Skeletal muscle tissue (tissue), 4 donors: ENCODE results near the gene SLC19A1. TPM values are rescaled to one million over a fixed set of nuclear protein-coding genes. Genes with fewer than 3 reads are reported as not detected.

Experiments used
- H3K27ac ChIP-seq: one replicate; pipeline ENCODE4 v1.7.0; 2013; ENCODE audit warnings: mild to moderate bottlenecking, low read depth, low read length, inconsistent platforms
- H3K27me3 ChIP-seq, 3 donors: one replicate each; pipeline ENCODE4 v1.7.0; 2013; ENCODE audit warnings: low read length in 3 of 3; ENCODE audit not compliant: control insufficient read depth in 3 of 3, insufficient read depth in 3 of 3
- H3K36me3 ChIP-seq, 3 donors: one replicate each; pipeline ENCODE4 v1.7.0; 2013; ENCODE audit warnings: low read length in 3 of 3; ENCODE audit not compliant: control insufficient read depth in 3 of 3, insufficient read depth in 3 of 3
- H3K4me1 ChIP-seq, 3 donors: one replicate each; pipeline ENCODE4 v1.7.0; 2013; ENCODE audit warnings: low read length in 3 of 3, mild to moderate bottlenecking in 3 of 3; ENCODE audit not compliant: control insufficient read depth in 3 of 3, insufficient read depth in 3 of 3
- H3K4me3 ChIP-seq, 3 donors: one replicate each; pipeline ENCODE4 v1.7.0; 2013; ENCODE audit warnings: low read length in 3 of 3
- H3K9ac ChIP-seq, 3 donors: one replicate each; pipeline ENCODE4 v1.7.0; 2013; ENCODE audit warnings: low read length in 3 of 3, mild to moderate bottlenecking in 3 of 3, moderate library complexity in 2 of 3, low read depth in 1 of 3
- H3K9me3 ChIP-seq, 3 donors: one replicate each; pipeline ENCODE4 v1.7.0; 2013; ENCODE audit warnings: low read length in 3 of 3; ENCODE audit not compliant: control insufficient read depth in 3 of 3
- total RNA-seq: library from RNA; depleted of rRNA; stranded (reverse); fragments of >200 nt; gene quantifications from one replicate; pipeline ENCODE4 v1.2.3, GENCODE V29; 2014
- donor health status: Osteomylitis.

Gene SLC19A1
- total RNA-seq, 1 donor from 2014 or later = 4.7 TPM

DNA sequence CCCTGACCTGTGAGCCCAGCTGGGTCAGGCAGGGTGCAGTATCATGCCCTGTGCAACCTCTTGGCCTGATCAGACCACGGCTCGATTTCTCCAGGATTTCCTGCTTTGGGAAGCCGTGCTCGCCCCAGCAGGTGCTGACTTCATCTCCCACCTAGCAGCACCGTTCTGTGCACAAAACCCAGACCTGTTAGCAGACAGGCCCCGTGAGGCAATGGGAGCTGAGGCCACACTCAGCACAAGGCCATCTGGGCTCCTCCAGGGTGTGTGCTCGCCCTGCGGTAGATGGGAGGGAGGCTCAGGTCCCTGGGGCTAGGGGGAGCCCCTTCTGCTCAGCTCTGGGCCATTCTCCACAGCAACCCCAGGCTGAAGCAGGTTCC is 29.6 kb downstream of the SLC19A1 start:
- Histone ChIP-seq H3K4me1 (no peaks in the 10 kb centered on the region), H3K4me3 (no peak overlapping the region), H3K27ac (no peak overlapping the region), H3K9ac (no peak overlapping the region), H3K27me3 (no peaks in the 10 kb centered on the region), H3K9me3 (no peaks in the 10 kb centered on the region), H3K36me3 (peaks cover 0 to 3% (median 0%) of the 10 kb centered on the region in 3 donors)

DNA sequence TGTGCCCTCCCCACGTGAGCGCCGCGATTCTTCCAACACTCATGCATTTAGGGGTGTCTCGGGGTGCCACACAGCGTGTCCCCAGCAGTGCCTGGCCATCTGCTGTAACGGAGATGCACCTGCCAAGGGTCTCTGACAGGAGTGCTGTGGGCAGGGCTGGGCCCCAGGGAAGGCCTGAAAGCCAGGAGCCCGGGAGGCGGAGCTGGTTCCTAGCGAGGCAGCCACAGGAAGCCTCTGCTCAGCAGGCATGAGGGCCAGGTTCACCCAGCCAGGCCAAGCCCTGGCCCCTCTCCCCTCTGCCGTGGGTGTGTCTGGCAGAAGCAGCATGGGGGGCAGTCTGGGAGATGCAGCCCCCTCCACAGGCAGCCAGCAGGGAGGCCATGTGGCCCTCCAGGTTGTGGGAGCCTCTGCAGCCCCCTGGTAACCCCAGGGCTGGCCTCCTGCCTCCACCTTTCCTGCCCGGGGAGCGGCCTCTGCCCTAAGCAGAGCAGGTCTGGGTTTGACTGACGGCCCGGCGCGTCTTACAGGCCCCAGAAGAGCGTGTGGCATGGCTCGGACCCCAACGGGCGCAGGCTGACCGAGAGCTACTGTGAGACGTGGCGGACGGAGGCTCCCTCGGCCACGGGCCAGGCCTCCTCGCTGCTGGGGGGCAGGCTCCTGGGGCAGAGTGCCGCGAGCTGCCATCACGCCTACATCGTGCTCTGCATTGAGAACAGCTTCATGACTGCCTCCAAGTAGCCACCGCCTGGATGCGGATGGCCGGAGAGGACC is 30.4 kb downstream of the SLC19A1 start:
- H3K9ac ChIP-seq = no peak overlapping the region
- no peaks in the 10 kb centered on the region for H3K27me3 ChIP-seq
- H3K36me3 ChIP-seq = peaks cover 0 to 3% (median 0%) of the 10 kb centered on the region in 3 donors
- no peak overlapping the region for H3K27ac ChIP-seq
- H3K9me3 ChIP-seq = no peaks in the 10 kb centered on the region
- H3K4me3 ChIP-seq = no peak overlapping the region
- H3K4me1 ChIP-seq = no peaks in the 10 kb centered on the region

DNA sequence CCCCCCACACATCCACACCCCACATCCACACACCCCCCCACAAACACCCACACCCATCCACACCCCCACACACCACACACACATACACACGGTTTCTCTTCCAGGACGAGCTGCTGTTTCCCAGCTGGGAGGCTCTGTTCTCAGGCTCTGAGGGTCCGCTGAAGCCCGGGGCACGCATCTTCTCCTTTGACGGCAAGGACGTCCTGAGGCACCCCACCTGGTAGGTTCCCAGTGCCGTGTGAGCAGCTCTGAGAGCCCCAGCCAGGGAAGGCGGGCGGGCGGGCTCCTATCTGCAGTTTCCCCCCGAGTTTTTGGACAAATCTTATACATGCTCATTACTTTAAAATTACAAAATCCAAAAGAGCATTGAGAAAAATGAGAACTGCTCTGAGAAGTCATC is 31.2 kb downstream of the SLC19A1 start:
- no peak overlapping the region for H3K9ac ChIP-seq
- no peak overlapping the region for H3K27ac ChIP-seq
- H3K4me1 ChIP-seq = no peaks in the 10 kb centered on the region
- H3K9me3 ChIP-seq = no peaks in the 10 kb centered on the region
- peaks cover 0 to 3% (median 0%) of the 10 kb centered on the region in 3 donors for H3K36me3 ChIP-seq
- no peaks in the 10 kb centered on the region for H3K27me3 ChIP-seq
- H3K4me3 ChIP-seq = no peak overlapping the region

DNA sequence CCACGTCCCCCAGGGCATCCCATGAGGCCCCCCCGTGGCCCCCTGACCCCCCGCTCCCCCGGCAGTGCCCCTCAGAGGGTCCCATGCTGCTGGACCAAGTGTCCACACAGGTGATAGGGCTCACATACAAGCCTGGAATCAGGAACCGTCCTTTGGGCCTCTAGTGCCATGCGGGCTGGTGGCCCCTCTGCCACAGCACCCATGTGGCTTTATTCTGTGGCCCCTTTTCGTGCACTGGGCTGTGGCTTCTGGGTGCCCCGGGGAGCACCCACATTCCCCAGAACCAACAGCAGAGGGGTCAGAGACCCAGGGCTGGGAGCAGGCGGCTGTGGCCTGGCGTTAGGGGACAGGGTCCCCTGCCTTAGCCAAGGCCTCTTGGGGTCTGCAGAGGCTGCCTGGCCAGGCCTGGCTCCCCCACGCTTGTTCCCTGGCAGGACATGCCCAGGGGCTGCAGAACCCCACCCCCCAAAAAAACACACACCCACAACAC is 31.7 kb downstream of the SLC19A1 start:
- Histone ChIP-seq H3K27ac (no peak overlapping the region), H3K4me3 (no peak overlapping the region), H3K27me3 (no peaks in the 10 kb centered on the region), H3K9me3 (no peaks in the 10 kb centered on the region), H3K4me1 (no peaks in the 10 kb centered on the region), H3K9ac (no peak overlapping the region), H3K36me3 (peaks cover 0 to 3% (median 0%) of the 10 kb centered on the region in 3 donors)

DNA sequence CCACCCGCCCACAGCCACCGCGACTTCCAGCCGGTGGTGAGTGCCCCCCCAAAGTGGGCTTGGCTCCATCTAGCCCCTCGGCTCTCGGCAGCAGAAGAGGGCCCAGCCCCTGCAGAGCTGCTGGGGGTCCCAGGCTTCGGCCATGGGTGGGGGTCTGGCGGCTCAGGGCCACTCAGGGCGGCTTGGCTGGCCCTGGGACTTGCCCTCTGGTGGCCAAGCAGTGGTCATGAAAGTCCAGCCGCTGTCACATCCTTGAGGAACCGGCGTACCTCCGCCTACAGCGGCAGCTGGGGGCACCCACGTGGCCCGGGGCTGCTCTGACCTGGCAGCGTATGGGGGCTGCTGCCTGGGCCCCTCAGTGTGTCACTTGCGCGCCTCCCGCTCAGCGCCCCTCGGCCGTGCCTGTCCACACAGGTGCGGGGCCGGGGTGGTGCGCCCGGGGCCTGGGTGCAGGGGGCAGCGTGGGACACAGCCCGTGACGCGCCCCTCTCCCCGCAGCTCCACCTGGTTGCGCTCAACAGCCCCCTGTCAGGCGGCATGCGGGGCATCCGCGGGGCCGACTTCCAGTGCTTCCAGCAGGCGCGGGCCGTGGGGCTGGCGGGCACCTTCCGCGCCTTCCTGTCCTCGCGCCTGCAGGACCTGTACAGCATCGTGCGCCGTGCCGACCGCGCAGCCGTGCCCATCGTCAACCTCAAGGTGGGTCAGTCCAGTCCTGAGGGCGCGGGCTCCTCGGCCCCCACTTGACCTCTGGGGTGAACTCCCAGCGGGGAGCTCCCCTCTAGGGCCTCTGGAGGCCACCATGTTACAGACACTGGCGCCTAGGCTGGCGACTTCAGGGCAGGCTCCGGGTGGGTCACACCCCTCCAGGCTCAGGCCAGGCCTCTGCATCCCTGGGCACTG is 32.4 kb downstream of the SLC19A1 start:
- Histone ChIP-seq H3K9me3 (no peaks in the 10 kb centered on the region), H3K4me3 (no peak overlapping the region), H3K4me1 (no peaks in the 10 kb centered on the region), H3K9ac (no peak overlapping the region), H3K27ac (no peak overlapping the region), H3K36me3 (peaks cover 0 to 3% (median 0%) of the 10 kb centered on the region in 3 donors), H3K27me3 (no peaks in the 10 kb centered on the region)

DNA sequence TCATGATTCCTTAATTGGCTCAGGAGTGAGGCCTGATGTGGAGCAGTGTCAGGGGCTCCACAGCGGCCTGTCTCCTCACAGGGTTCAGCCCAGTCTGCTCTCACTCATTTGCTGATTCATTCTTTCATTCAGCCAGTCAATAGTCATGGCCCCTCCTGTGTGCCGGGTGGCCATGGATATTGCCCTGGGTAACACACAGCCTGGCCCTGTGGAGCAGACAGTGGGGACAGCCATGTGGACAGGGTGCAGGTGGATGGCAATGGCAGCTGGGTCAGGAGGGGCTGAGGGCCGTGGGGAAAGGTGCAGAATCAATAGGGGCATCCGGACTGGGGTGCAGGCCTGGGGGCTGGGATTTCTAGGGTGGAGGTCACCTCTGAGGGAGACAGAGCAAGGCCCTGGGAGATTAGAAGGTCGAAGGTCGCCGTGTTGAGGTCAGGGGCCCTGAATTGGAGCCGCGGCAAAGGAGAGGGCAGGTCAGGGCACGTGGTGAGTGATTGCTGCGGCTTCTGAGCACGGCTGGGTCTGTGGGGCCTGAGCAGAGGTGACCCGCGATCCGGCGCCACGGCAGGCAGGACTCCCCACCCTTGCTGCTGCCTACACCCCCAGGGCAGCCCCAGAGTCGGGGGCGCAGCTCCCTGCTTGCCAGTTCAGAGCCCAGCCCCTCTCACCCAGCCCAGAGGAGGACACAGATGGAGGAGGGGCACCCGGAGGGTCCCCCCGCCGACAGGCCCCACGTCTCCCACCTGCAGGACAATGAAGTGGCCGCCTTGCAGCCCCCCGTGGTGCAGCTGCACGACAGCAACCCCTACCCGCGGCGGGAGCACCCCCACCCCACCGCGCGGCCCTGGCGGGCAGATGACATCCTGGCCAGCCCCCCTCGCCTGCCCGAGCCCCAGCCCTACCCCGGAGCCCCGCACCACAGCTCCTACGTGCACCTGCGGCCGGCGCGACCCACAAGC is 33.4 kb downstream of the SLC19A1 start:
- H3K27ac ChIP-seq = no peak overlapping the region
- H3K4me1 ChIP-seq = no peaks in the 10 kb centered on the region
- H3K36me3 ChIP-seq = peaks cover 0 to 3% (median 0%) of the 10 kb centered on the region in 3 donors
- H3K27me3 ChIP-seq = no peaks in the 10 kb centered on the region
- H3K9ac ChIP-seq = no peak overlapping the region
- H3K9me3 ChIP-seq = no peaks in the 10 kb centered on the region
- no peak overlapping the region for H3K4me3 ChIP-seq

DNA sequence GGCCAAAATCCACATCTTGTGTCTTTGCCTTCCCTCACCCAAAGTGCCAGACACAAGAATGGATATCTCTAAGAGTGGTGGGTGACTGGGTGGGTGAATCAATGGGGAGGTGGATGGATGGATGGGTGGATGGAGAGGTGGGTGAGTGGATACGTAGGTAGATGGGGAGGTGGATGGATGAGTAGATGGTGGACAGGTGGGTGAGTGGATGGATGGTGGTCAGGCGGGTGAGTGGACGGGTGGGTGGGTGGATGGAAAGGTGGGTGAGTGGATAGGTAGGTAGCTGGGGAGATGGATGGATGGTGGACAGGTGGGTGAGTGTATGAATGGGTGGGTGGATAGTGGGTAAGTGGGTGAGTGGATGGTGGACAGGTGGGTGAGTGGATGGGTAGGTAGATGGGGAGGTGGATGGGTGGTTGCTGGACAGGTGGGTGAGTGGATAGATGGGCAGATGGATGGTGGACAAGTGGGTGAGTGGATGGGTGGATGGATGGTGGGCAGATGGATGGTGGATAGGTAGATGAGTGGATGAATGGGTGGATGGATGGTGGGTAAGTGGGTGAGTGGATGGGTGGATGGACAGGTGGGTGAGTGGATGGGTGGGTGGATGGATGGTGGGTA is 34.2 kb downstream of the SLC19A1 start:
- Histone ChIP-seq H3K9ac (no peak overlapping the region), H3K4me1 (no peaks in the 10 kb centered on the region), H3K9me3 (no peaks in the 10 kb centered on the region), H3K27ac (no peak overlapping the region), H3K27me3 (no peaks in the 10 kb centered on the region), H3K4me3 (no peak overlapping the region), H3K36me3 (peaks cover 0 to 3% (median 0%) of the 10 kb centered on the region in 3 donors)

DNA sequence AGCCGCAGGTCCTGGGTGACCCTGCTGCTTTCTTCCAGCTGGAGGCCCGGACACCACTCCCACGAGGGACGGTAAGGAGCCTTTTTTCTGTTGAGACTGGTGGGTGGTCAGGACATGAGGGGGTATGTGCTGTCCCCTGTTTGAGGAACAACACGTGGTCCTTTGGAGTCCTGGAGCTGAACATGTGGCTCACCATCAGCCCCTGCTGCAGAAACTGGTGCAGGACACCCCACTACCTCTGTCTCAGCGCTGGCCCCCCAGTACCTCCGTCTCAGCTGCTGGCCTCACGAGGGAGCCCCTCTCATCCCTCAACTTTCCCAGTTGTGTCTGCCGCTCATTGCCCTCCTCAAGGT is 34.7 kb downstream of the SLC19A1 start:
- Histone ChIP-seq H3K4me3 (no peak overlapping the region), H3K9me3 (no peaks in the 10 kb centered on the region), H3K27ac (no peak overlapping the region), H3K4me1 (no peaks in the 10 kb centered on the region), H3K9ac (no peak overlapping the region), H3K36me3 (no peaks in the 10 kb centered on the region), H3K27me3 (no peaks in the 10 kb centered on the region)

DNA sequence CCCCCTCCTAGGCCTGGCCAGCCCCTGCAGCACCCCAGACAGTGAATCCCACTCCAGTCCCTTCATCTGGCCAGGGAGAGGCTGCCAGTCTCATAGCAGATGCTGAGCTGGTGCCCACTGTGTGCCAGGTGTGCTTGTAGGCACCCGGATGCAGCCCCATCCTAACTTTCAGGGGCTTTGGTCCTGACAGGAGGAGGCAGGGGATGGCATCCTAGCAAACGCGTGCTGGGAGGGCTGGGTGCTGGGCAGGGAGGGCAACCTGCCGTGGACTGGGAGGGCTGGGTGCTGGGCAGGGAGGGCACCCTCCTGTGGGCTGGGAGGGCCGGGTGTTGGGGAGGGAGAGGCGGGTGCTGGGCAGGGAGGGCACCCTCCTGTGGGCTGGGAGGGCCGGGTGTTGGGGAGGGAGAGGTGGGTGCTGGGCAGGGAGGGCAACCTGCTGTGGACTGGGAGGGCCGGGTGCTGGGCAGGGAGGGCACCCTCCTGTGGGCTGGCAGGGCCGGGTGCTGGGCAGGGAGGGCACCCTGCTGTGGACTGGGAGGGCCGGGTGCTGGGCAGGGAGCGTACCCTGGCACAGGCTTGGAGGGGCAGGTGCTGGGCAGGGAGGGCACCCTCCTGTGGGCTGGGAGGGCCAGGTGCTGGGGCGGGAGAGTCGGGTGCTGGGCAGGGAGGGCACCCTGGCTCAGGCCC is 35.3 kb downstream of the SLC19A1 start:
- Histone ChIP-seq H3K4me3 (no peak overlapping the region), H3K36me3 (no peaks in the 10 kb centered on the region), H3K9ac (no peak overlapping the region), H3K27me3 (no peaks in the 10 kb centered on the region), H3K27ac (no peak overlapping the region), H3K4me1 (no peaks in the 10 kb centered on the region), H3K9me3 (no peaks in the 10 kb centered on the region)
